GM20000 (cell line): ENCODE results near the gene HECTD4.
"Not testable (repeated sequence)": the region's sequence is repeated elsewhere in the genome, so short reads cannot be mapped to it uniquely, and the experiment has no call there.

ENCODE experiments used
- DNase-seq: peaks from one replicate; pipeline ENCODE4 v3.0.0; 2012; ENCODE audit warnings: low spot score
- CTCF ChIP-seq: IDR thresholded peaks from 2 replicates; pipeline ENCODE4 v1.5.1; 2012; ENCODE audit warnings: mild to moderate bottlenecking, control low read depth; ENCODE audit errors: extremely low read depth, missing control alignments

The HECTD4 gene

GRCh38 chr12:112236786-112237185 lies 145.4 kb downstream of the HECTD4 start:
- TF ChIP-seq CTCF = no peak
- no peak for DNase-seq

GRCh38 chr12:112236386-112236785 lies 145.8 kb downstream of the HECTD4 start:
- DNase-seq = no peak
- no peak for TF ChIP-seq CTCF

GRCh38 chr12:112234303-112234702 lies 147.9 kb downstream of the HECTD4 start:
- no peak for DNase-seq
- no peak for TF ChIP-seq CTCF

- no peak for TF ChIP-seq CTCF
- DNase-seq = no peak
Measured at GRCh38 chr12:112233242-112233641, 149.0 kb downstream of the HECTD4 start.

GRCh38 chr12:112230136-112230535 lies 152.1 kb downstream of the HECTD4 start:
- TF ChIP-seq CTCF = no peak
- DNase-seq = no peak

- no peak for DNase-seq
- TF ChIP-seq CTCF = no peak
Measured at GRCh38 chr12:112226768-112227167, 155.5 kb downstream of the HECTD4 start.

- DNase-seq = not testable (repeated sequence)
Measured at GRCh38 chr12:112220628-112221027, 161.6 kb downstream of the HECTD4 start.

- DNase-seq = no peak
- TF ChIP-seq CTCF = no peak
Measured at GRCh38 chr12:112219195-112219594, 163.0 kb downstream of the HECTD4 start.
